Inferior parietal cortex (tissue), 1 donor: ENCODE measurements around the gene TMPRSS11E.
"Not testable (repeated sequence)": the region's sequence is repeated elsewhere in the genome, so short reads cannot be mapped to it uniquely, and the experiment has no call there.

Experiments
- DNase-seq: peaks from one replicate; pipeline ENCODE4 v3.0.0-alpha.2; 2016; ENCODE audit errors: extremely low spot score

The TMPRSS11E gene

GRCh38 chr4:68447201-68447600 lies at the start of gene TMPRSS11E:
Gene TMPRSS11E, plus strand, starts transcription at chr4:68447463. Its CDS starts 50 bp downstream, at chr4:68447513.
- no peak for DNase-seq

- DNase-seq = no peak
Observed at GRCh38 chr4:68399306-68399705, 48.0 kb upstream of the TMPRSS11E start.

GRCh38 chr4:68401231-68401630 lies 46.0 kb upstream of the TMPRSS11E start:
- no peak for DNase-seq

- DNase-seq = no peak
Observed at GRCh38 chr4:68404153-68404552, 43.1 kb upstream of the TMPRSS11E start.

- DNase-seq = not testable (repeated sequence)
Observed at GRCh38 chr4:68405718-68406478, 41.4 kb upstream of the TMPRSS11E start.

GRCh38 chr4:68406479-68406859 lies 40.8 kb upstream of the TMPRSS11E start:
- no peak for DNase-seq

- DNase-seq = not testable (repeated sequence)
Observed at GRCh38 chr4:68407015-68407867, 40.0 kb upstream of the TMPRSS11E start.

- no peak for DNase-seq
Observed at GRCh38 chr4:68407868-68408190, 39.4 kb upstream of the TMPRSS11E start.

GRCh38 chr4:68410149-68410548 lies 37.1 kb upstream of the TMPRSS11E start:
- DNase-seq = no peak

GRCh38 chr4:68410643-68411042 lies 36.6 kb upstream of the TMPRSS11E start:
- no peak for DNase-seq

- DNase-seq = not testable (repeated sequence)
Observed at GRCh38 chr4:68412031-68412430, 35.2 kb upstream of the TMPRSS11E start.

- no peak for DNase-seq
Observed at GRCh38 chr4:68416591-68416990, 30.7 kb upstream of the TMPRSS11E start.

GRCh38 chr4:68426516-68426915 lies 20.7 kb upstream of the TMPRSS11E start:
- no peak for DNase-seq

GRCh38 chr4:68430337-68430736 lies 16.9 kb upstream of the TMPRSS11E start:
- no peak for DNase-seq

GRCh38 chr4:68432320-68432719 lies 14.9 kb upstream of the TMPRSS11E start:
- DNase-seq = no peak

GRCh38 chr4:68433582-68433981 lies 13.7 kb upstream of the TMPRSS11E start:
- no peak for DNase-seq

GRCh38 chr4:68434277-68434676 lies 13.0 kb upstream of the TMPRSS11E start:
- DNase-seq = no peak

- no peak for DNase-seq
Observed at GRCh38 chr4:68434836-68435235, 12.4 kb upstream of the TMPRSS11E start.

GRCh38 chr4:68445111-68445510 lies 2.2 kb upstream of the TMPRSS11E start:
- DNase-seq = no peak

GRCh38 chr4:68451246-68452211 lies 4.3 kb downstream of the TMPRSS11E start:
- no peak for DNase-seq

- no peak for DNase-seq
Observed at GRCh38 chr4:68460085-68460484, 12.8 kb downstream of the TMPRSS11E start.

- DNase-seq = no peak
Observed at GRCh38 chr4:68461790-68462189, 14.5 kb downstream of the TMPRSS11E start.
